ENCODE data around the gene ADRA2A.

ADRA2A gene

GRCh38 chr10:111123883-111124282, 47.1 kb downstream of the ADRA2A start:
- H3K27me3 ChIP-seq = peaks cover 4% of the 10 kb centered on the region
- no peaks in the 10 kb centered on the region for H3K36me3 ChIP-seq
- TF ChIP-seq CTCF (IDR thresholded peaks at IDR 0.05) = no peak
- no peak overlapping the region for H3K27ac ChIP-seq
- no peak overlapping the region for H3K4me3 ChIP-seq (ENCODE audit: low read depth in 1 of 2, low read length in 1 of 2)
- no peaks in the 10 kb centered on the region for H3K9me3 ChIP-seq
- no peaks in the 10 kb centered on the region for H3K4me1 ChIP-seq (ENCODE audit: control insufficient read depth in 1 of 2, insufficient read depth in 1 of 2, low read depth in 1 of 2, low read length in 1 of 2)

- no peak for TF ChIP-seq CTCF (IDR thresholded peaks at IDR 0.05)
- peaks cover 4% of the 10 kb centered on the region for H3K27me3 ChIP-seq
- H3K4me3 ChIP-seq (ENCODE audit: low read depth in 1 of 2, low read length in 1 of 2) = no peak overlapping the region
- H3K36me3 ChIP-seq = no peaks in the 10 kb centered on the region
- no peaks in the 10 kb centered on the region for H3K4me1 ChIP-seq (ENCODE audit: control insufficient read depth in 1 of 2, insufficient read depth in 1 of 2, low read depth in 1 of 2, low read length in 1 of 2)
- H3K27ac ChIP-seq = no peak overlapping the region
- H3K9me3 ChIP-seq = no peaks in the 10 kb centered on the region
These were observed 48.3 kb downstream of the ADRA2A start for GRCh38 chr10:111125102-111125501.

- Histone ChIP-seq H3K27ac (no peak overlapping the region), H3K36me3 (no peaks in the 10 kb centered on the region)
- TF ChIP-seq CTCF (IDR thresholded peaks at IDR 0.05) = no peak
These were observed 49.2 kb downstream of the ADRA2A start for GRCh38 chr10:111126077-111126476.

GRCh38 chr10:111127081-111127848, 50.4 kb downstream of the ADRA2A start:
- Histone ChIP-seq H3K4me1 (ENCODE audit: control insufficient read depth in 1 of 2, insufficient read depth in 1 of 2, low read depth in 1 of 2, low read length in 1 of 2) (no peaks in the 10 kb centered on the region), H3K9me3 (no peaks in the 10 kb centered on the region), H3K36me3 (no peaks in the 10 kb centered on the region), H3K27ac (no peak overlapping the region), H3K4me3 (ENCODE audit: low read depth in 1 of 2, low read length in 1 of 2) (no peak overlapping the region), H3K27me3 (peaks cover 4% of the 10 kb centered on the region)
- TF ChIP-seq CTCF (IDR thresholded peaks at IDR 0.05) = no peak

More at GRCh38 chr10:111126077-111126476, 49.2 kb downstream of the ADRA2A start:
- H3K27me3 ChIP-seq = peaks cover 4% of the 10 kb centered on the region
- H3K4me3 ChIP-seq (ENCODE audit: low read depth in 1 of 2, low read length in 1 of 2) = no peak overlapping the region
- no peaks in the 10 kb centered on the region for H3K9me3 ChIP-seq
- H3K4me1 ChIP-seq (ENCODE audit: control insufficient read depth in 1 of 2, insufficient read depth in 1 of 2, low read depth in 1 of 2, low read length in 1 of 2) = no peaks in the 10 kb centered on the region

GRCh38 chr10:111128331-111129180, 51.7 kb downstream of the ADRA2A start:
- Histone ChIP-seq H3K36me3 (no peaks in the 10 kb centered on the region), H3K27me3 (peaks cover 4% of the 10 kb centered on the region), H3K27ac (no peak overlapping the region), H3K4me1 (ENCODE audit: control insufficient read depth in 1 of 2, insufficient read depth in 1 of 2, low read depth in 1 of 2, low read length in 1 of 2) (no peaks in the 10 kb centered on the region), H3K9me3 (no peaks in the 10 kb centered on the region), H3K4me3 (ENCODE audit: low read depth in 1 of 2, low read length in 1 of 2) (no peak overlapping the region)
- no peak for TF ChIP-seq CTCF (IDR thresholded peaks at IDR 0.05)
